ENCODE data around the gene CCSER2. TPM values are rescaled to one million over a fixed set of nuclear protein-coding genes. Genes with fewer than 3 reads are reported as not detected.

The CCSER2 gene
- total and polyA plus RNA-seq, 7 donors: 10.2 to 101 (median 83.2) TPM

- H3K4me1 ChIP-seq: peaks cover 0 to 25% (median 21%) of the 10 kb centered on the region in 4 donors
- H3K9me3 ChIP-seq: no peaks in the 10 kb centered on the region
- H3K27me3 ChIP-seq: no peaks in the 10 kb centered on the region
- H3K4me3 ChIP-seq: no peak overlapping the region
- no peaks in the 10 kb centered on the region for H3K36me3 ChIP-seq
- TF ChIP-seq EP300 (IDR thresholded peaks at IDR 0.05) (no peak), POLR2A (IDR thresholded peaks at IDR 0.05) (no peak), CTCF (IDR thresholded peaks at IDR 0.05) (no peak), POLR2AphosphoS5 (IDR thresholded peaks at IDR 0.05) (no peak)
- no peak for DNase-seq
- intact Hi-C loops (cut with DNase I): no loop called here
- WGBS, 2 donors: 50 to 87% methylated on average over 3 of the region's 3 CpGs
- no peak overlapping the region for H3K27ac ChIP-seq
Observed at GRCh38 chr10:84340187-84340586, 11.8 kb downstream of the CCSER2 start.

GRCh38 chr10:84340632-84341537 lies 12.5 kb downstream of the CCSER2 start:
- intact Hi-C loops (cut with DNase I): no loop called here

GRCh38 chr10:84341538-84341856 lies 13.1 kb downstream of the CCSER2 start:
- DNase-seq: no peak
- peaks cover 0 to 21% (median 9%) of the 10 kb centered on the region in 4 donors for H3K4me1 ChIP-seq
- H3K36me3 ChIP-seq: no peaks in the 10 kb centered on the region
- TF ChIP-seq CTCF (IDR thresholded peaks at IDR 0.05) (no peak), POLR2AphosphoS5 (IDR thresholded peaks at IDR 0.05) (no peak), EP300 (IDR thresholded peaks at IDR 0.05) (no peak), POLR2A (IDR thresholded peaks at IDR 0.05) (no peak)
- H3K4me3 ChIP-seq: no peak overlapping the region
- no peak overlapping the region for H3K27ac ChIP-seq
- intact Hi-C loops (cut with DNase I): no loop called here
- WGBS, 2 donors: 94 to 98% methylated on average over 1 of the region's 1 CpG
- H3K9me3 ChIP-seq: no peaks in the 10 kb centered on the region
- H3K27me3 ChIP-seq: no peaks in the 10 kb centered on the region

More at GRCh38 chr10:84340632-84341537, 12.5 kb downstream of the CCSER2 start:
- H3K27me3 ChIP-seq: no peaks in the 10 kb centered on the region
- no peak for TF ChIP-seq POLR2AphosphoS5 (IDR thresholded peaks at IDR 0.05)
- TF ChIP-seq CTCF (IDR thresholded peaks at IDR 0.05): no peak
- TF ChIP-seq POLR2A (IDR thresholded peaks at IDR 0.05): no peak
- no peak for TF ChIP-seq EP300 (IDR thresholded peaks at IDR 0.05)
- peaks cover 0 to 27% (median 16%) of the 10 kb centered on the region in 4 donors for H3K4me1 ChIP-seq
- 85 to 88% methylated on average over 9 of the region's 9 CpGs for WGBS, 2 donors
- H3K9me3 ChIP-seq: no peaks in the 10 kb centered on the region
- no peak for DNase-seq
- H3K4me3 ChIP-seq: no peak overlapping the region
- H3K36me3 ChIP-seq: no peaks in the 10 kb centered on the region
- H3K27ac ChIP-seq: no peak overlapping the region

- DNase-seq: no peak
- Histone ChIP-seq H3K9me3 (no peaks in the 10 kb centered on the region), H3K27me3 (no peaks in the 10 kb centered on the region), H3K4me1 (peaks cover 0 to 16% (median 5%) of the 10 kb centered on the region in 4 donors), H3K4me3 (no peak overlapping the region), H3K27ac (no peak overlapping the region), H3K36me3 (no peaks in the 10 kb centered on the region)
- 70 to 78% methylated on average over 1 of the region's 1 CpG for WGBS, 2 donors
- TF ChIP-seq POLR2A (IDR thresholded peaks at IDR 0.05): no peak
- no peak for TF ChIP-seq CTCF (IDR thresholded peaks at IDR 0.05)
- no peak for TF ChIP-seq POLR2AphosphoS5 (IDR thresholded peaks at IDR 0.05)
- no peak for TF ChIP-seq EP300 (IDR thresholded peaks at IDR 0.05)
- intact Hi-C loops (cut with DNase I): no loop called here
Observed at GRCh38 chr10:84341983-84342382, 13.6 kb downstream of the CCSER2 start.
